PC-9 (cell line): ENCODE measurements around the gene ANKRD6. TPM values are rescaled to one million over a fixed set of nuclear protein-coding genes. Genes with fewer than 3 reads are reported as not detected.
A peak's percentile ranks its signal among the peaks of the same experiment; 100 is the strongest.

Experiments
- BruUV-seq: library from RNA; stranded (reverse); fragments of 400-500 nt; replicated peaks from 2 replicates; lab custom pipeline; 2021; lab: Mats Ljungman, UMichigan
- CTCF ChIA-PET: fragments of 300-600 bp; sonication (Branson Sonifier 250); formaldehyde crosslinking; loops from one replicate; lab custom pipeline; 2022; ENCODE audit warnings: antibody characterized with exemption; lab: Charles Lee
- POLR2A ChIA-PET: fragments of 300-600 bp; sonication (Branson Sonifier 250); formaldehyde crosslinking; loops from one replicate; lab custom pipeline; 2022; ENCODE audit warnings: antibody characterized with exemption; ENCODE audit not compliant: unreplicated experiment; lab: Charles Lee
- DNase-seq, 2 experiments: peaks; one replicate each; pipeline versions ENCODE4 v3.0.0 to v3.0.0-alpha.2; 2015 to 2022; ENCODE audit warnings: mixed read lengths in 1 of 2
- H2AFZ ChIP-seq: fragments of 200-600 bp; sonication (generic); 2 replicates; pipeline ENCODE4 v1.8.1; 2017; ENCODE audit warnings: antibody characterized with exemption
- H3F3A ChIP-seq: fragments of 200-600 bp; sonication (generic); 2 replicates; pipeline ENCODE4 v1.8.1; 2017; ENCODE audit warnings: antibody characterized with exemption, mild to moderate bottlenecking, low read depth; ENCODE audit not compliant: insufficient read depth
- H3K27ac ChIP-seq: fragments of 200-600 bp; sonication (generic); 2 replicates; pipeline ENCODE4 v1.6.1; 2016; ENCODE audit warnings: mixed run types
- H3K27me3 ChIP-seq: fragments of 200-600 bp; sonication (generic); 2 replicates; pipeline ENCODE4 v1.6.1; 2016; ENCODE audit warnings: low read depth, mixed run types; ENCODE audit not compliant: insufficient read depth
- H3K36me3 ChIP-seq: fragments of 200-600 bp; sonication (generic); 2 replicates; pipeline ENCODE4 v1.6.1; 2016; ENCODE audit warnings: low read depth, mixed run types
- H3K4me1 ChIP-seq: fragments of 200-600 bp; sonication (generic); replicated peaks from 2 replicates; pipeline ENCODE4 v1.6.1; 2016; ENCODE audit warnings: mixed run types; ENCODE audit not compliant: insufficient read depth
- H3K4me2 ChIP-seq: fragments of 200-600 bp; sonication (generic); 2 replicates; pipeline ENCODE4 v1.6.1; 2017; ENCODE audit warnings: mixed run types
- H3K4me3 ChIP-seq: fragments of 200-600 bp; sonication (generic); 2 replicates; pipeline ENCODE4 v1.6.1; 2016; ENCODE audit warnings: mixed run types
- H3K79me2 ChIP-seq: fragments of 200-600 bp; sonication (generic); 2 replicates; pipeline ENCODE4 v1.6.1; 2017; ENCODE audit warnings: low read depth, mixed run types
- H3K9me2 ChIP-seq: fragments of 200-600 bp; sonication (generic); 2 replicates; pipeline ENCODE4 v1.8.1; 2017; ENCODE audit warnings: mild to moderate bottlenecking; ENCODE audit not compliant: insufficient read depth
- H3K9me3 ChIP-seq: fragments of 200-600 bp; sonication (generic); 2 replicates; pipeline ENCODE4 v1.8.1; 2016; ENCODE audit warnings: low read depth; ENCODE audit not compliant: insufficient read depth
- H4K20me1 ChIP-seq: fragments of 200-600 bp; sonication (generic); 2 replicates; pipeline ENCODE4 v1.8.1; 2017; ENCODE audit not compliant: insufficient read depth
- EZH2 ChIP-seq: fragments of 200-600 bp; sonication (generic); IDR thresholded peaks from 2 replicates; pipeline ENCODE4 v1.8.0; 2017; ENCODE audit warnings: antibody characterized with exemption, low read depth
- intact Hi-C: fragments of 100-400 bp; cut with micrococcal nuclease; formaldehyde crosslinking; loops from one replicate; pipeline ENCODE4 v1.10.0; 2022; ENCODE audit not compliant: unreplicated experiment
- total RNA-seq: library from RNA; stranded (reverse); gene quantifications from 2 replicates; pipeline ENCODE4 v1.2.3, GENCODE V29; 2021
- TF ChIP-seq, protein P1 (sequence below): fragments of 200-600 bp; sonication (generic); conservative IDR thresholded peaks from 2 replicates; pipeline ENCODE4 v1.6.1; 2017; ENCODE audit warnings: mixed run types, antibody characterized with exemption, mild to moderate bottlenecking, moderate library complexity

ANKRD6 gene
- total RNA-seq, 1 experiment from 2014 or later, result 1.8 TPM

DNA sequence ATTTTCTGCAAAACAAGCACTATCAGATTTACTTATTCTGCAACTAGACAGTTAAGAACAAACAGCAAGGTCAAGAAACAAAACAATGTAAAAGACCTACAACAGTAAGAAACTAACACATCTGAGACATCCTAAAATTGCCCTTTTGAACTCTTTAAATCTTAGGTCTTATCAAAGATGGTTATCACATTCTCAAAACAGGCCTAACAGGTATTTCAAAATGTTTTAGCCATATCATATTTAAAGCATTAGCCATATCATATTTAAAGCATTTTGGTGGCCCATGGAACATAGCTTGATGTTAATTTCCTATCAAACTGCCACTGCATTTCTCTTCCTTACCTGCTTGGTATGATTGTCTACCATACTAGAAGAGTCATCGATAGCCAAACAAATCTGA is 216.7 kb downstream of the ANKRD6 start:
- no peak overlapping the region for H3K4me3 ChIP-seq
- no peaks in the 10 kb centered on the region for H3K27me3 ChIP-seq
- CTCF ChIA-PET, result no interaction called here

DNA sequence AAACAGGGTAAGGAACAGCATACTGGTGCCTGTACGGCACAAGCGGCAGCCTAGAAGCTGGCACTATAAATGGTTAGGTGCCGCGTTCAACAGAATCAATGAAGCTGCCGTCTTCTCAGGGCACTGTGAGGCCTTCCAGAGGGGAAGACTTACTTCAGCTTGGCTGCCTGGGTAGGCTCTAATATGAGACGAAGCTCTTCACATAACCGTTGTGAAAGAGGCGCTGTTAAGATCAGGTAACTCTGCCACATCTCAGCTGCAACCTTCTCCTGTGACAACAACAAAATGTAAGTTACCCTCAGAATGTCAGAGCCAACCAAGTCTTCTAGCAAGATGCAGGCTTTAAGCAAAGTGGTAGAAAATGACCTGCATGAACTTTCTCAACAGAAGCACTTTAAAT is 217.6 kb downstream of the ANKRD6 start:
- H3F3A ChIP-seq, result no peaks in the 10 kb centered on the region
- no peak overlapping the region for H2AFZ ChIP-seq
- no TSS peak for BruUV-seq
- H3K36me3 ChIP-seq, result no peaks in the 10 kb centered on the region
- H3K9me3 ChIP-seq, result no peaks in the 10 kb centered on the region
- peaks cover 11% of the 10 kb centered on the region; the same call in 1 of the 2 replicates for H3K4me1 ChIP-seq
- H3K9me2 ChIP-seq, result no peaks in the 10 kb centered on the region
- intact Hi-C loops, result no loop called here
- CTCF ChIA-PET, result no interaction called here
- H4K20me1 ChIP-seq, result no peaks in the 10 kb centered on the region
- POLR2A ChIA-PET, result no interaction called here
- H3K4me2 ChIP-seq, result no peak overlapping the region
- no peak overlapping the region for H3K27ac ChIP-seq
- H3K79me2 ChIP-seq, result no peaks in the 10 kb centered on the region
- no peaks in the 10 kb centered on the region for H3K27me3 ChIP-seq
- DNase-seq, result no peak
- no peak for TF ChIP-seq EZH2
- TF ChIP-seq, protein P1, sequence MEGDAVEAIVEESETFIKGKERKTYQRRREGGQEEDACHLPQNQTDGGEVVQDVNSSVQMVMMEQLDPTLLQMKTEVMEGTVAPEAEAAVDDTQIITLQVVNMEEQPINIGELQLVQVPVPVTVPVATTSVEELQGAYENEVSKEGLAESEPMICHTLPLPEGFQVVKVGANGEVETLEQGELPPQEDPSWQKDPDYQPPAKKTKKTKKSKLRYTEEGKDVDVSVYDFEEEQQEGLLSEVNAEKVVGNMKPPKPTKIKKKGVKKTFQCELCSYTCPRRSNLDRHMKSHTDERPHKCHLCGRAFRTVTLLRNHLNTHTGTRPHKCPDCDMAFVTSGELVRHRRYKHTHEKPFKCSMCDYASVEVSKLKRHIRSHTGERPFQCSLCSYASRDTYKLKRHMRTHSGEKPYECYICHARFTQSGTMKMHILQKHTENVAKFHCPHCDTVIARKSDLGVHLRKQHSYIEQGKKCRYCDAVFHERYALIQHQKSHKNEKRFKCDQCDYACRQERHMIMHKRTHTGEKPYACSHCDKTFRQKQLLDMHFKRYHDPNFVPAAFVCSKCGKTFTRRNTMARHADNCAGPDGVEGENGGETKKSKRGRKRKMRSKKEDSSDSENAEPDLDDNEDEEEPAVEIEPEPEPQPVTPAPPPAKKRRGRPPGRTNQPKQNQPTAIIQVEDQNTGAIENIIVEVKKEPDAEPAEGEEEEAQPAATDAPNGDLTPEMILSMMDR, result no peak
- H3K4me3 ChIP-seq, result no peak overlapping the region

More for the DNA sequence above, 216.7 kb downstream of the ANKRD6 start:
- intact Hi-C loops, result no loop called here
- Histone ChIP-seq H3K9me2 (no peaks in the 10 kb centered on the region), H3K9me3 (no peaks in the 10 kb centered on the region), H3K79me2 (no peaks in the 10 kb centered on the region), H3K36me3 (no peaks in the 10 kb centered on the region), H3K4me1 (peaks cover 18% of the 10 kb centered on the region), H3K4me2 (peak overlapping the region; percentile 13; the same call in 1 of the 2 replicates), H3K27ac (no peak overlapping the region), H2AFZ (no peak overlapping the region), H4K20me1 (no peaks in the 10 kb centered on the region), H3F3A (no peaks in the 10 kb centered on the region)
- DNase-seq, result peak in 1 of 2 experiments; percentile 52
- BruUV-seq, result no TSS peak
- TF ChIP-seq, protein P1, result no peak
- no peak for TF ChIP-seq EZH2
- POLR2A ChIA-PET, result no interaction called here

DNA sequence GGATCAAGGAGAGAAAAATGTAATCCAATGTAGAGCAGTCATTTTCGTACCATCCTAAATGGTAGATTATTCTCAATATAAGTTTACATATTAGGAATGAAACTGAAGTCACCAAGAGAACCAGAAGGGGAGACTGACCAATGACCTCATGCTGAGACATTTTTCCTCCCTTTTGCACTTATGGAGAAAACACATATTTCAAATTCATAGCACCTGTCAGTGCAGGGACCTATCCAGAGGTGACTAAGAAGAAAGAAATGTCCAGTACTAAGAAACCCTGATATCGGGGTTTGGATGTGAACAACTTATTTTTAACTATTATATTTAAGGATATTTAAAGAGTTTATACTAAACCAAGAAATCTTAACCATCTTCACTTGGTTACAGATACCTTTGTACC is 222.2 kb downstream of the ANKRD6 start:
- Histone ChIP-seq H3K27me3 (no peaks in the 10 kb centered on the region), H4K20me1 (no peaks in the 10 kb centered on the region), H3K79me2 (no peaks in the 10 kb centered on the region), H3K4me1 (peaks cover 3% of the 10 kb centered on the region; the same call in 1 of the 2 replicates), H3K9me3 (no peaks in the 10 kb centered on the region), H3K36me3 (0 out of 2 replicates have a peak, but pooled peaks cover 4% of the 10 kb centered on the region), H3K4me3 (no peak overlapping the region), H3K9me2 (no peaks in the 10 kb centered on the region), H2AFZ (no peak overlapping the region), H3K4me2 (no peak overlapping the region), H3K27ac (no peak overlapping the region), H3F3A (no peaks in the 10 kb centered on the region)
- ChIA-PET CTCF (no interaction called here), POLR2A (no interaction called here)
- BruUV-seq, result no TSS peak
- no peak for DNase-seq
- TF ChIP-seq EZH2, result no peak
- TF ChIP-seq, protein P1, result no peak
- intact Hi-C loops, result no loop called here
